HG03095 (cell line): ENCODE measurements around the gene DYNC1I2.
"Not testable (repeated sequence)": the region's sequence is repeated elsewhere in the genome, so short reads cannot be mapped to it uniquely, and the experiment has no call there.

Source experiments
- ATAC-seq: cut with Tn5 transposase; IDR thresholded peaks from one replicate; pipeline ENCODE4 v1.9.1; 2021; ENCODE audit warnings: moderate library complexity; ENCODE audit not compliant: unreplicated experiment

Gene DYNC1I2

DNA sequence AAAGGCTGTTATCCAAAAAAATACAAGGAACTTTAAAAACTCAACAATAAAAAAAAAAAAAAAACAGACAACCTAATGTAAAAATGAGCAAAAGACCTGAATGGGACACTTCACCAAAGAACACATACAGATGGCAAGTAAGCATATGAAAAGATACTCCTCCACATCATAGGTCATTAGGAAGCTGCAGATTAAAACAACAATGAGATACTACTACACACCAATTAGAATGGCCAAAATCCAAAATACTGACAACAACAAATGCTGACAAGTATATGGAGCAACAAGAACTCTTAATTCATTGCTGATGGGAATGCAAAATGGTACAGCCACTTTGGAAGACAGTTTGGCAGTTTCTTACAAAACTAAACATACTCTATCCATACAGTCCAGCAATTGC is 84.2 kb downstream of the DYNC1I2 start:
- ATAC-seq, result no peak

DNA sequence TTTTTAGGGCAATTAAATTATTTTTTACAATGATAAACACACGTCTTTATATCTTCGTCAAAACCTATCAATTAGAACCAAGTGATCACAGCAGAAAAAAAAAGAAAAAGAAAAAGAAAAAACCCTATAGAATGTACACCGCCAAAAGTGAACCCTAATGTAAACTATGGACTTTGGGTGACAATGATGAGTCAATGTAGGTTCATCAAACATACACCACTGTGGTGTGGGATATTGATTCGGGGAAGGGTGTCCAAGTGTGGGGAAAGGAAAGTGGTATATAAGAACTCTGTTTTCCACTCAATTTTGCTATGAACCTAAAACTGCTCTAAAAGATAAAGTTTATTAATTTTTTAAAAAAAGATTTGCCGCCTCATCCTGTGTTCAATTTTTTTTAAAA is 85.1 kb downstream of the DYNC1I2 start:
- no peak for ATAC-seq

DNA sequence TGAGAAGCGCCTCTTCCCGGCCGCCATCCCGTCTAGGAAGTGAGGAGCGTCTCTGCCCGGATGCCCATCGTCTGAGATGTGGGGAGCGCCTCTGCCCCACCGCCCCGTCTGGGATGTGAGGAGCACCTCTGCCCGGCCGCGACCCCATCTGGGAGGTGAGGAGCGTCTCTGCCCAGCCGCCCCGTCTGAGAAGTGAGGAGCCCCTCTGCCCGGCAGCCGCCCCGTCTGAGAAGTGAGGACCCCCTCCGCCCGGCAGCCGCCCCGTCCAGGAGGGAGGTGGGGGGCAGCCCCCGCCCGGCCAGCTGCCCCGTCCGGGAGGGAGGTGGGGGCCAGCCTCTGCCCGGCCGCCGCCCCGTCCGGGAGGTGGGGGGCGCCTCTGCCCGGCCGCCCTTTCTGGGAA is 87.3 kb downstream of the DYNC1I2 start:
- ATAC-seq, result not testable (repeated sequence)

DNA sequence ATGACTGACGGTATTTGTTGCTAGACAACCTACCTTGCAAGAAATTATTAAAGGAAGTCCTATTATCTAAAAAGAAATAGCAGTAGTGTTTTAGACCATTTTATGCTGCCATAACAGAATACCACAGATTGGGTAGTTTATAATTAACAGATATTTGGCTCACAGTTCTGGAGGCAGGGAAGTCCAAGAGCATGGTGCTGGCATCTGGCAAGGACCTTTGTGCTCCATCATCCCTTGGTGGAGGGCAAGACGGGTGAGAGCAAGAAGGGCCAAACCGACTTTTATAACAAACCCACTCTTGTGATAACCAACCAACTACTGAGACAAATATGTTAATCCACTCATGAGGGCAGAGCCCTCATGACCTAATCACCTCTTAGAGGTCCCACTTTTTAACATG is 91.2 kb downstream of the DYNC1I2 start:
- ATAC-seq, result no peak

DNA sequence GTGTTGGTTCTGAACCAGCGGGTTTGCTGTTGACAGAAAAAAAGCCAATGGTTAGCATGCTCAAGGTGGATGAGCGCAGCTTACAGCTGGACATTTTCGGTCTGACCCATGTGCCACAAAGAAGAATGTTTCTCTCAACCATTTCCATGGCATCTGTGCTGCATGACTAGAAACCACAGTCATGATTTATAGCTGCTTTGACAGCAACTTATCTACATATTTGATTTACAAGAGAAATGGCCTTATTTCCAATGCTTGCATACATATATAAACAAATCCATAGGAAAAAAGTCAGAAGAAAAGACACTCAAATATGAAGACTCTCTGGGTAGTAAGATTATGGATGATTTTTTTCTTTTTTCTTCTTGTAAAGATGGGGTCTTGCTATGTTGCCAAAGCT is 98.2 kb downstream of the DYNC1I2 start:
- ATAC-seq, result no peak

DNA sequence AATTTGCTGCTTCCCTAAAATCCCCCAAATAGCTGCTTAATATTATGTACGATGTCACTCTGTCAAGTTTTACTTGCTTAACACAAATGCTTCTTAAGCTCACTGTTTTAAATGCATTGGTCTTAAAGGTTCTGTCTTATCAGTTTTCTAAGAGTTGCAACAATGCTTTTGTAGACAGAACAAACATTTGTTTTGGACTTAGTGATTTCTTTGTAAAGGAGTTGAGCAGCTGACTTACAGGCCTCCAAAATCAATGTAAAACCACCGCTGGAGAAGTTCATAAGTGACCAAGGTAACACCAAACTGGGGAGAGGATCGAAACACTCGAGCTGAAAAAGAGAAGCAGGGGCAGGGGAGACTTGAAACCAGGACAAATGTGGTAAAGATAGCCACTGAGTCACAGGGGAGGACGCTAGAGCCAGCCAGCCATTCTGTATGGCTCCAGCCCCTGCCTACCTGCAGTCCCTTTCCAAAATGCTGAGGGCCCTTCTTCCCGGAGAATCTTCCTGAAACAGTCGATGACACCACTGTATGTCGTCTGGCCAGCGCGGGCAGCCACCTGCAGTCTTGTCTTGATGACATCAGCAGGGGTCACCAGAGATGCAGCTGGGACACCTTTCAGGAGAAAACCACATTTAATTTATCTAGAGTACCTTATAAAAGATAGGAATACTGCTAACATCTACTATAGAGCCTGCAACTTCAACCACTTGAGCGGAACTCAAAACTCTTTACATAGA is 100.2 kb downstream of the DYNC1I2 start:
- no peak for ATAC-seq

DNA sequence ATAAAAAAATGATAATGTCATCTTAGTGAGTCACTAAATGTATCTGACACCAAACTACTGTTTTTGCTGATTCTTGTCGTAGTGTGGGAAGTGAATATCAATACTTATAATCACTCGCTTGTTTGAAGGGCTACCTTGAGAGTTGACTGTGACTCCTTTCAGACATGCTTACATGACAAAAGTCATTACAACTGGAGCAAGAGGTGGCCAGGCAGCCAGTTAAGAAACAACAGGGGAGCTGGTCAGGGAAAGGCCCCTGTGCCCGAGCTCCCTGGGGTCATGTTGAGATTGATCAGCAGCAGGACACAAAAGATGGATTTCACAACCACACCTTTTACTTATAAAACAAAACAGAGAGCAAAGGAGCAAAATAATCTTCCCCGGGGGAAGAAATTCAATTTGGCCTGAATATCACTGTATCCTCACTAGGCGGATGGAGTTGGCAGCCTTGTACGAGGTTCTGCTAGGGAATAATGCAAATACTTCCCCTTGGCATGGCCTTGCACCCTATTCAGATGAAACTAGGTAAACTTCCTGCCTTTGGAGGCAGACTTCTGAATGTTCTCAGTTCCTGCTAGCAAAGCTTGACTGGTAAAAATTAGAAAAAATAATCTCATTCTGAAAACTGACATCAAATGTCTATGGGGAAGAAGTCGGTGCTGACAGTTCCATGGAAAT is 101.2 kb downstream of the DYNC1I2 start:
- no peak for ATAC-seq

DNA sequence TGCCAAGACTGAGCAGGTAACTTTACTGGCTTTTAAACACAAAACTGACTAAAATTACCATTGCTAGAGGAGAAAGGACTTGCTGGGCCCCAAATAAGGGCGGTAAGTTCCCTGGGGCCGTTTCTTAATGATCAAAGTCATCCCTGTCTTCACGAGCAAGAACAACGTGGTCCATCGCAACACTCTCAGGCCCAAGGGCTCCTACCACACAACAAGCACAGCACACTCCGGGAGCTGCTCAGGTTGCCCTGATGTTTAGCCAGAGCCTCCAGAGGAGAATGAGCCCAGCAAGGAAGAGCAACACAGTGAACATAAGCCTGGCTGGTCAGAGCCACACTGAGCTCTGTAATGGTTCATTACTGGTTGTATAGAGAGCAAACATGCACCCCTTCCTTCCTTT is 102.7 kb downstream of the DYNC1I2 start:
- no peak for ATAC-seq

DNA sequence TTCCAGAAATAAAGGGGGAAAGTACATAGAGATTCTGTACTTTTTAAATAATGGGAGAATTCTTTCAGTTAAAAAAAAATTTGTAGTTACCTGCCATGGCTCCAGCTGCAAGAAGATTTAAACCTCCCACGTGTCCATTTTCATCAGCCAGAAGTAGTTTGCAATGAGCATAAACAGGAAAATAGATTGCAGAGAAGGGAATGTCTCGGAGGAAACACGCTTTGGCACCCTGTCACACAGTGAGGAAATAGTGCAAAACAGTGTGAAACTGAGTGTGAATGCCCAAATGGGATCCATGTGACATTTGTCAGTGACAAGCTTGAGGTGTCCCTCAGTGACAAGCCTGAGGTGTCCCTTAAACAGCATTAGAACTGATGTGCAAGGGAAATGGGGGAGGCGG is 104.1 kb downstream of the DYNC1I2 start:
- ATAC-seq, result no peak

DNA sequence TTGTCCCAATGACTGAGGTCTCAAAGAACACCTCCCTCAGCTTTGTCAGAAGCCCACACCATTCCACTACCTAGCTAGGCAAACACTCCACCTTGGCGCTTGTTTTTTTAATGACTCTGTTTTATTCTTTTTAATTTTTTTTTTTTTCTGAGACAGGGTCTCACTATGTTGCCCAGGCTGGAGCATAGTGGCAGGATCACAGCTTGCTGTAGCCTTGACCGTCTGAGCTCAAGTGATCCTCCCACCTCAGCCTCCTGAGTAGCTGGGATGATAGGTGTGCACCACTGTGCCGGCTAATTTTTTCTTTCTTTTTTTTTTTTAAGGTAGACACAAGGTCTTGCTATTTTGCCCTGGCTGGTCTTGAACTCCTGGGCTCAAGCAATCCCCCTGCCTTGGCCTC is 104.9 kb downstream of the DYNC1I2 start:
- ATAC-seq, result no peak

DNA sequence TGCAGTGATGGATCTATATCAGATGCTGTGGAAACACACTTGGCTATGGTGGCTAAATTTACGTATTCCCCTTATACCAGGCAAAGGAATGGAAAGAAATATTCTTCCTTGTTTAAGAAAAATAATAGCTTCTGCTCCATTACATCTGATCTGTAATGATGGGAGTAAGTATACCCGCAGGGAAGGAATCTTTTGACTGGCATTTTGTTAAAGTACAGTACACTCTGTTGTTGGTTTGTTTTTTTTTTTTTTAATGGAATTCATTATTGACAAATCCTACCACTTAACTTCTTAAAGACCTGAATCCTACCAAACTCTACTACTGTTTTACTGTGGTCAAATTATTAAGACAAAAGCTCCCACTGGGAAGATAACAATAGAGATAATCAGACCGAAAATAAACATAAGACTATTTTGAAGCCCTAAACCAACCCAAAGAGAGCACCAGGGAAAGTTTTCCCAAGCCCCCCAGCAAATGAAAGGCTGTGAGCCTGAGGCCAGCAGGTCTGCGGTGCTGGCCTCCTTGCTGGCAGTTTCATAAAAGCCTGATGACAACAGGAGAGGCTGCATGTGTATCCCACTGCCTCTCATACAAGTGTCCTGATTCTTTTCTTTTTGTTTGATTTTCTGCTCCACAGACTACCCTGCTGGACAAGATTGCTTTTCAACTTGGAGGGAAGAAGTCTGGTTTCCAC is 105.8 kb downstream of the DYNC1I2 start:
- no peak for ATAC-seq

DNA sequence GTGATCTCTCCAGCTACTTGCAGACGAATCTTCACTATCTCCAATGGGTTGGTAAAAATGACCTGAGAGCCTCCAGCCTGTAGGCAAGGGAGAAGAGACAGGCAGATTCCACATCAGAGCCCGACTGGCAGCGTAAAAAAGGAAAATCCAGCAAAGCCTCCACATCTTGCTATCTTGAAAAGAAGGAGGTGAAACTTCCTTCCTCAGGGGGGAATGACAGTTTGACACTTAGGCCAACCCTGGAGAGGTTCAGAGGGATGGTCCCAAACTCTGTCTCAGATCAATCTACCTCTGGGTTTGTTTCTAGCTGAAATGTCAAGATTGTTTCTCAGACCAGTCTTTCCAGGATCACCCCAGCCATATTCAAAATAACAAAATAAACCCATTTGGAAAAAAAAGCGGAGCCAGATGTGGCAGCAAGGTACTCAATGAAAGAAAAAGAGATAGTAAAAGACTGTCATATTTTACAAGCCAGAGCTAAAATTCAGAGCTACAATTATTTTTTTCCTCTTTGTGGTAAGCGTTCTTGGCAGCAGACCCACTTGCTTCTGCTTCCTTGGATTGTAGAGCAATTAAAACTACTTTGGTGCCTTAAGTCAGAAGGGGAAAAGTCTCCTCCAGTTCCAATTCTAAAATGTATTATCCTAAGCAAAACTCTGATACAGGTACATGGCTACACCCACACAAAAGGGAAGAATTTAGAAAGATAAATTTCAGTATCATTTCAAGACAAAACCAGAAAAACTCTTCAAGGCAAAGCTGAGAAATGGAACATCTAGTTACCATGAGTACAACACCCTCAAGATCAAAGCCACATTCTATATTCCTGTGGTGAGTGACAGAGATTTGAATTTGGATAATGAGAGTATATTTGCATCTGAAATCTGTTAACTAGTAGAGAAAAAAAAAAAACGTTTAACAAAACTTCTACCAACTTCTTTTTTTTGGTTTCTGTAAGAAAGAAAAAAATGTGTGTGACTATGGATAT is 106.7 kb downstream of the DYNC1I2 start:
- ATAC-seq, result no peak

DNA sequence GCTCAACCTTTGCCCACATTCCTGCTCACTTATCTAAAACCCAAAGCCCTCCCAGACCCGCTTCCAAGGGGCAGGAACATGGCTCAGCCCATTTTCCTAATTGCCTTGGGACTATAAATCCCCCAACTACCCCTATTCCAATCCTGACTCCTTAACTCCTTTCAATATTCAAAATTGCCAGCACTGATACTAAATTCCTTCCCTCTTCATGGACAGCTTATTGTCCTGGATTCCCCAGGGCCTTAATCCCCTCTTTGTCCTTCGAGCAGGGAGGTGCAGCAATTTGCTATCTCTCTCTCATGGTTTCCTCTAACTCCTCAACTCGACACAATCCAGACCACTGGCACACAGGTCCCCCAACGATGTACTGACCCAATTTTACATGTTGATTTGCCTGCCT is 107.6 kb downstream of the DYNC1I2 start:
- ATAC-seq, result no peak
